ENCODE measurements around the gene GART.

The GART gene

DNA sequence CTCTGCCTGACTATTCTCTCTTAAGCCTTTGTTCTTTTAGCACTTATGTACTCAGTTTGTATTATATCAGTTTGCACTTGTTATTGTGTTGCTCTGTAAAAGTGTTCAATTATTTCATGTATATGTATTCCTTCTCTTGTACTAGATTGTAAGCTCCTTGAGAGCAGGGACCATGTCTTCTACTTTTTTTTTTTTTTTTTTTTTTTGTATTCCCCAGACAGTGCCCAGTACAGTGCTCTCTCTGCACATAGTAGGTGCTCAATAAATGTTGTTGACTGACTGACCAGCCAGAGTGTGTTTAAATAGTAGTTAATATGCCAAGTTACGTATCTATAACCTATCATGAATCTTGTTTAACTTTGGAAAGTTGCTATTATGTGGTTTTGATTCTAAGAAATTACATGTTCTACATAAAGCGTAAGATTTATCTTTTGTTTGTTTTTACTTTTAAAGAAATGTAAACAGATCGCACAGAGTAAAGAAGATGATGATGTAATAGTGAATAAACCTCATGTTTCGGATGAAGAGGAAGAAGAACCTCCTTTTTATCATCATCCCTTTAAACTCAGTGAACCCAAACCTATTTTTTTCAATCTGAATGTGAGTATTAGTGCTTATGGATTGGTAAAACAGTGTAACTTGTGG lies 17.0 kb upstream of the GART start:
- no peak overlapping the region for H3K4me3 ChIP-seq (ENCODE audit: low read depth, low read length)
- H3K36me3 ChIP-seq, result peaks cover 93% of the 10 kb centered on the region
- H3K27ac ChIP-seq, result no peak overlapping the region
- TF ChIP-seq, protein P1, sequence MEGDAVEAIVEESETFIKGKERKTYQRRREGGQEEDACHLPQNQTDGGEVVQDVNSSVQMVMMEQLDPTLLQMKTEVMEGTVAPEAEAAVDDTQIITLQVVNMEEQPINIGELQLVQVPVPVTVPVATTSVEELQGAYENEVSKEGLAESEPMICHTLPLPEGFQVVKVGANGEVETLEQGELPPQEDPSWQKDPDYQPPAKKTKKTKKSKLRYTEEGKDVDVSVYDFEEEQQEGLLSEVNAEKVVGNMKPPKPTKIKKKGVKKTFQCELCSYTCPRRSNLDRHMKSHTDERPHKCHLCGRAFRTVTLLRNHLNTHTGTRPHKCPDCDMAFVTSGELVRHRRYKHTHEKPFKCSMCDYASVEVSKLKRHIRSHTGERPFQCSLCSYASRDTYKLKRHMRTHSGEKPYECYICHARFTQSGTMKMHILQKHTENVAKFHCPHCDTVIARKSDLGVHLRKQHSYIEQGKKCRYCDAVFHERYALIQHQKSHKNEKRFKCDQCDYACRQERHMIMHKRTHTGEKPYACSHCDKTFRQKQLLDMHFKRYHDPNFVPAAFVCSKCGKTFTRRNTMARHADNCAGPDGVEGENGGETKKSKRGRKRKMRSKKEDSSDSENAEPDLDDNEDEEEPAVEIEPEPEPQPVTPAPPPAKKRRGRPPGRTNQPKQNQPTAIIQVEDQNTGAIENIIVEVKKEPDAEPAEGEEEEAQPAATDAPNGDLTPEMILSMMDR (IDR thresholded peaks at IDR 0.05; ENCODE audit: low read depth, low read length), result no peak
- H3K27me3 ChIP-seq (ENCODE audit: insufficient read depth, low read depth, severe bottlenecking), result no peaks in the 10 kb centered on the region
- DNase-seq, result no peak
- no peaks in the 10 kb centered on the region for H3K9me3 ChIP-seq (ENCODE audit: severe bottlenecking)

DNA sequence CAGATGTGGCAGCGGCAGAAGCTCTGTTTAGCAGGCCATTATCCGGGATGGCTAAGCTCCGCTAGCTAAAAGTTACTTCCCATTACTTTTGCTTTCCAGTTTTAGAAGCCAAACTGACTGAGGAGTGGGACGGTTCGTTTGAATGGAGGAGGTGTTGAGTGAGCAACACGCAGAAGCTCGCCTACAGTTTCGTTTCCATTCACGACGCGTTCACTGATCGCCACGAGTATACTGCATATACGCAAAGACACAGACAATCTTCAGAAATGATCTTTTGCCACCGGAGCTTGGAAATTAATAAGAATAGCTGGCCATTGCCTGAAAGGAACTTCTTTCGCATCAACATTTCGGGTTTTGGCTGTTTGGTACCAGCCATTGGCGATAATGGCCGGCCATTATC lies 15.5 kb upstream of the GART start:
- H3K9me3 ChIP-seq (ENCODE audit: severe bottlenecking), result no peaks in the 10 kb centered on the region
- no peak overlapping the region for H3K4me3 ChIP-seq (ENCODE audit: low read depth, low read length)
- no peak overlapping the region for H3K27ac ChIP-seq
- H3K36me3 ChIP-seq, result peaks cover 93% of the 10 kb centered on the region
- DNase-seq, result no peak
- TF ChIP-seq, protein P1 (IDR thresholded peaks at IDR 0.05; ENCODE audit: low read depth, low read length), result no peak
- no peaks in the 10 kb centered on the region for H3K27me3 ChIP-seq (ENCODE audit: insufficient read depth, low read depth, severe bottlenecking)

DNA sequence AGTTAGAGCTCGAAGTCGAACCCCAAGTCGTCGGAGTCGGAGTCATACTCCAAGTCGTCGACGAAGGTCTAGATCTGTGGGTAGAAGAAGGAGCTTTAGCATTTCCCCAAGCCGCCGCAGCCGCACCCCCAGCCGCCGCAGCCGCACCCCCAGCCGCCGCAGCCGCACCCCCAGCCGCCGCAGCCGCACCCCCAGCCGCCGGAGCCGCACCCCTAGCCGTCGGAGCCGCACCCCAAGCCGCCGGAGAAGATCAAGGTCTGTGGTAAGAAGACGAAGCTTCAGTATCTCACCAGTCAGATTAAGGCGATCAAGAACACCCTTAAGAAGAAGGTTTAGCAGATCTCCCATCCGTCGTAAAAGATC lies 13.0 kb upstream of the GART start:
- Histone ChIP-seq H3K36me3 (peaks cover 98% of the 10 kb centered on the region), H3K27me3 (ENCODE audit: insufficient read depth, low read depth, severe bottlenecking) (no peaks in the 10 kb centered on the region), H3K27ac (no peak overlapping the region), H3K4me3 (ENCODE audit: low read depth, low read length) (no peak overlapping the region), H3K9me3 (ENCODE audit: severe bottlenecking) (no peaks in the 10 kb centered on the region)
- TF ChIP-seq, protein P1 (IDR thresholded peaks at IDR 0.05; ENCODE audit: low read depth, low read length), result no peak
- DNase-seq, result no peak

DNA sequence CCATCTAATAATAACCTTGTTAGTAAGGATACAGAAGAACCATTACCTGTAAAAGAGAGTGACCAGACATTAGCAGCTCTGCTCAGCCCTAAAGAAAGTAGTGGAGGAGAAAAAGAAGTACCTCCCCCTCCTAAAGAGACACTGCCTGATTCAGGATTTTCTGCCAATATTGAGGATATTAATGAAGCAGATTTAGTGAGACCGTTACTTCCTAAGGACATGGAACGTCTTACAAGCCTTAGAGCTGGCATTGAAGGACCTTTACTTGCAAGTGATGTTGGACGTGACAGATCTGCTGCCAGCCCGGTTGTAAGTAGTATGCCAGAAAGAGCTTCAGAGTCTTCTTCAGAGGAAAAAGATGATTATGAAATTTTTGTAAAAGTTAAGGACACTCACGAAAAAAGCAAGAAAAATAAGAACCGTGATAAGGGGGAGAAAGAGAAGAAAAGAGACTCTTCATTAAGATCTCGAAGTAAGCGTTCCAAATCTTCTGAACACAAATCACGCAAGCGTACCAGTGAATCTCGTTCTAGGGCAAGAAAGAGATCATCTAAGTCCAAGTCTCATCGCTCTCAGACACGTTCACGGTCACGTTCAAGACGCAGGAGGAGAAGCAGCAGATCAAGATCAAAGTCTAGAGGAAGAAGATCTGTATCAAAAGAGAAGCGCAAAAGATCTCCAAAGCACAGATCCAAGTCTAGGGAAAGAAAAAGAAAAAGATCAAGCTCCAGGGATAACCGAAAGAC lies 12.5 kb upstream of the GART start:
- H3K9me3 ChIP-seq (ENCODE audit: severe bottlenecking), result no peaks in the 10 kb centered on the region
- H3K36me3 ChIP-seq, result peaks cover 98% of the 10 kb centered on the region
- H3K27ac ChIP-seq, result no peak overlapping the region
- no peak for DNase-seq
- TF ChIP-seq, protein P1 (IDR thresholded peaks at IDR 0.05; ENCODE audit: low read depth, low read length), result no peak
- H3K27me3 ChIP-seq (ENCODE audit: insufficient read depth, low read depth, severe bottlenecking), result no peaks in the 10 kb centered on the region
- H3K4me3 ChIP-seq (ENCODE audit: low read depth, low read length), result no peak overlapping the region

DNA sequence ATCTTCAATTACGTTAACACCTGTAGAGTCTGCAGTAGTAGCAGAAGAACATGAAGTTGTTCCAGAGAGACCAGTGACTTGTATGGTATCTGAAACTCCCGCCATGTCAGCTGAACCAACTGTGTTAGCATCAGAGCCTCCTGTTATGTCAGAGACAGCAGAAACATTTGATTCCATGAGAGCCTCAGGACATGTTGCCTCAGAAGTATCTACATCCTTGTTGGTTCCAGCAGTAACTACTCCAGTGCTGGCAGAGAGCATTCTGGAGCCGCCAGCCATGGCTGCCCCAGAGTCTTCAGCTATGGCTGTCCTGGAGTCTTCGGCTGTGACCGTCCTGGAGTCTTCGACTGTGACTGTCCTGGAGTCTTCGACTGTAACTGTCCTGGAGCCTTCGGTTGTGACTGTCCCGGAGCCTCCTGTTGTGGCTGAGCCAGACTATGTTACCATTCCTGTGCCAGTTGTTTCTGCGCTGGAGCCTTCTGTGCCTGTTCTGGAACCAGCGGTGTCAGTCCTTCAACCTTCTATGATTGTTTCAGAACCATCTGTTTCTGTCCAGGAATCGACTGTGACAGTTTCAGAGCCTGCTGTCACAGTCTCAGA lies 11.2 kb upstream of the GART start:
- H3K4me3 ChIP-seq (ENCODE audit: low read depth, low read length), result no peak overlapping the region
- no peak overlapping the region for H3K27ac ChIP-seq
- TF ChIP-seq, protein P1 (IDR thresholded peaks at IDR 0.05; ENCODE audit: low read depth, low read length), result no peak
- H3K36me3 ChIP-seq, result peaks cover 98% of the 10 kb centered on the region
- H3K9me3 ChIP-seq (ENCODE audit: severe bottlenecking), result no peaks in the 10 kb centered on the region
- DNase-seq, result no peak
- no peaks in the 10 kb centered on the region for H3K27me3 ChIP-seq (ENCODE audit: insufficient read depth, low read depth, severe bottlenecking)

All from WERI-Rb-1 (cell line).